ENCODE measurements around the gene SLAMF8.

DNA sequence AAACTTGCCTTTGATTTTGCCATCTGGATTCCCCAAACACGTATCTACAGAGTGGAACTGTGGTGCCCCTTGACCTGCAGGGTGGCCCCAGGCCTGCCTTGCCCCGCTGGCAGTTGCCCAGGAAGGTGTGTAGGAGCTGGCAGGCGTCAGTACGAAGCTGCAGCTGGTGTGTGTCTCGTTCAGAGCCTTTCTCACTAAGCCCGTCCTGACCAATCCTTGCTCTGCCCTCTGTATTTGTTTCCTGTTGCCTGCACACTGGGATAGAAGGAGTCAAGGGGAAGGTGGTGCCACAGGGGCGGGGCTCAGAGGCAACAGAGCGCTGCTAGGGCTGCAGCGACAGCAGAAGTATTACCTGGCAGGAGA lies 41.0 kb downstream of the SLAMF8 start:
- TF ChIP-seq POLR2A (IDR thresholded peaks at IDR 0.05; ENCODE audit: low read depth, low read length) (no peak), SPI1 (IDR thresholded peaks at IDR 0.05; ENCODE audit: low read depth, low read length) (no peak)

All from GM12891 (cell line).